KG1 (cell line): ENCODE measurements around the gene HMGN4.
A peak's percentile ranks its signal among the peaks of the same experiment; 100 is the strongest.
"Not testable (repeated sequence)": the region's sequence is repeated elsewhere in the genome, so short reads cannot be mapped to it uniquely, and the experiment has no call there.

Experiments
- DNase-seq: peaks from one replicate; lab custom pipeline; 2025; lab: John Stamatoyannopoulos, UW

Gene HMGN4

GRCh38 chr6:26522486-26523228 is 15.5 kb upstream of the HMGN4 start:
- not testable (repeated sequence) for DNase-seq

GRCh38 chr6:26524314-26524713 is 13.9 kb upstream of the HMGN4 start:
- DNase-seq, result not testable (repeated sequence)

GRCh38 chr6:26524722-26525370 is 13.3 kb upstream of the HMGN4 start:
- DNase-seq, result no peak

- no peak for DNase-seq
These were observed 12.3 kb upstream of the HMGN4 start for GRCh38 chr6:26525838-26526237.

- no peak for DNase-seq
These were observed 11.2 kb upstream of the HMGN4 start for GRCh38 chr6:26526928-26527327.

- no peak for DNase-seq
These were observed 8.0 kb upstream of the HMGN4 start for GRCh38 chr6:26530203-26530602.

- no peak for DNase-seq
These were observed 6.3 kb upstream of the HMGN4 start for GRCh38 chr6:26531897-26532296.

GRCh38 chr6:26532699-26533531 is 5.3 kb upstream of the HMGN4 start:
- peak; percentile 98 for DNase-seq

GRCh38 chr6:26533532-26533931 is 4.6 kb upstream of the HMGN4 start:
- no peak for DNase-seq

GRCh38 chr6:26534681-26535465 is 3.3 kb upstream of the HMGN4 start:
- no peak for DNase-seq

- peak; percentile 41 for DNase-seq
These were observed 1.5 kb upstream of the HMGN4 start for GRCh38 chr6:26536571-26537159.

GRCh38 chr6:26537160-26537845 is 863 bp upstream of the HMGN4 start:
- DNase-seq, result peak; percentile 94

GRCh38 chr6:26538572-26538902 is 371 bp downstream of the HMGN4 start:
- no peak for DNase-seq

GRCh38 chr6:26539071-26539615 is 977 bp downstream of the HMGN4 start:
- no peak for DNase-seq

GRCh38 chr6:26541579-26541978 is 3.4 kb downstream of the HMGN4 start:
- no peak for DNase-seq

GRCh38 chr6:26543953-26544352 is 5.8 kb downstream of the HMGN4 start:
- no peak for DNase-seq

GRCh38 chr6:26544473-26544872 is 6.3 kb downstream of the HMGN4 start:
- DNase-seq, result no peak

GRCh38 chr6:26545627-26546026 is 7.5 kb downstream of the HMGN4 start:
- no peak for DNase-seq

GRCh38 chr6:26547363-26547762 is 9.2 kb downstream of the HMGN4 start:
- not testable (repeated sequence) for DNase-seq

GRCh38 chr6:26550250-26550993 is 12.3 kb downstream of the HMGN4 start:
- DNase-seq, result no peak
